Left colon (tissue), 2 donors: Measurements from ENCODE around the gene BRD3OS. TPM values are rescaled to one million over a fixed set of nuclear protein-coding genes. Genes with fewer than 3 reads are reported as not detected.

ENCODE experiments used
- ATAC-seq: fragments of 200-7000 bp; cut with Tn5 transposase; one replicate; pipeline ENCODE4 v1.9.1; 2020; ENCODE audit warnings: mild to moderate bottlenecking, moderate library complexity
- DNase-seq, 2 donors: peaks; one replicate each; pipeline ENCODE4 v3.0.0-alpha.2; 2020
- intact Hi-C, 2 donors: fragments of 100-400 bp; cut with DNase I in 1 of 2; cut with micrococcal nuclease in 1 of 2; formaldehyde crosslinking; loops; one replicate each; pipeline versions ENCODE4 v1.11.2 to v1.14.0; 2022; cut with DNase I, micrococcal nuclease
- total RNA-seq, 2 donors: library from RNA; stranded (reverse); fragmentation: NEBNext Ultra II Directional; extraction: Animal tissue kit (Norgen Biotek cat#: 25700); gene quantifications; one replicate each; pipeline ENCODE4 v1.2.1, GENCODE V29; 2021
- donor health status: DM: no; HTN: no; CAD: no.
- donor health status: DM: yes; HTN: yes; CAD: no.

The BRD3OS gene
- total RNA-seq, 2 donors from 2014 or later: 2.9 to 6.4 TPM

- DNase-seq (no peak), ATAC-seq (no peak)
- intact Hi-C loops: no loop called here
Measured at GRCh38 chr9:134044944-134045343, 19.7 kb downstream of the BRD3OS start.

DNA sequence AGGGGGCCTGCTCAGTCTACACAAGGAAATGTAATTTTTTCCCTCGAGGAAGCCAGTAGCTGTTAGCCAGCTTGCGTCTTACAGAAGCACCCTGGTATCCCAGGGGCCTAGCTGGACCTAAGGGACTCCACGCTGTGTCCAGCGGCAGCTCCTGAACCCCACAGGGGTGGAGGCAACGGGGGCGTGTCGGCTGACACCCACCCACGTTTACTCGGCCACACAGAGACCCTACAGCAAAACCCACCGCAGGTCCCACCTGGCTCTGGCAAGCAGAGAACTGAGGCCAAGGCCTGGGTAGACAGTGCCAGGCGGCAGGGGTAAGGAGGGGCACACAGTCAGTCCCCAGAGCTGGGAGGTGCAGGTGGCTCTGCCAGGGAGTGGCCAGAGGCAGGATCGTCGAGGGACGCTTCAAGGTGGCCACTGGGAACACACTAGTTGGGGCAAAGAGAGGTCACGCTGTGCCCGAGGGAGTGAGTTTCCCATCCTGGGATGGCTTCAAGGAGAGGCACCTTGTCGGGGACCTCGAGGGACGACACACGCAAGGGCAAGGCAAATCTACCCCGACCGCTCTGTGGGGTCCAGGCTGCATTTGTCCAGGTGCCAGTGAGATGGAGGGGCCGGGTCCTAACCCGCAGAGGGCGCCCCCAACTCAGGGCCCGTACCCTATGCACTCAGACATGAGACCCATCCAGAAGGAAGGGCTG lies 20.7 kb downstream of the BRD3OS start:
- ATAC-seq (no peak), DNase-seq (no peak)
- intact Hi-C loops: no loop called here

DNA sequence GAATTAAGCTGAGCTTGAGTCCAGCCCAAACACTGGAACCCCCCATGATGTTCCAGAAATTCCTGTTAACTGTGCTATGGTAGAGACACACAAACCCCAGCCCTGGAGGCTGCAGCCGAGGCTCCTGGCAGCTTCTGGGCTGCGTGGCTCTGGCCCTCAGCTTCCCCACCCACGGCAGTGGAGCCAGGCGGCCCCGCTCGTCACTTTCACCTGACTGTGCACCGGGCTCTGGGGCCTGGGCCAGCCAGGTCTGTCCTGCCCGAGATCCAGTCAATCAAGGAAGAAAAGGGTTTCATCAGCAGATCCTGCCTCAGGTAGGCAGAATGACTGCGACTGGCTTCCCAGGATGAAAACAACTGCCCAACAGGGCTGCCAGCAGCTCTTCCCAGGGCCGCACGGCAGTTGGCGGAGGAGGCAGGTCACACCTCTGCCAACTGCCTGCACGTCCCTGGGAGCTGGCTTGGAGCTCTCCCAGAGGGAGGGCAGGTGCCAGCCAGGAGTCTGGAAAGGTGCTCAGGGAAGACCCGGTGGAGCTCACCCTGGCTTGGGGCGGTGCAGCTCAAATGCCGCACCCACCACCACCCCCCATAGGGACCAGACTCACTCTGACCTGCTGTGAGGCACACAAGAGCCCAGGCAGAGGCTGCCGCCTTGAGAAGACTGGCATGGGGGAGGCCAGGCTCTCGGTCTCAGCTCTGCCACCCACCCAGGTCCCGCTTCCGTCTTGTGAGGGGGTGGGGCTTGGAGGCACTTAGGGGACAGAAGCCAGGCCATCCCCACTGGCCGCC lies 21.8 kb downstream of the BRD3OS start:
- DNase-seq: no peak
- no peak for ATAC-seq
- intact Hi-C loops: no loop called here

GRCh38 chr9:134047868-134048581 lies 22.7 kb downstream of the BRD3OS start:
- ATAC-seq (no peak), DNase-seq (no peak)
- intact Hi-C loops: no loop called here

DNA sequence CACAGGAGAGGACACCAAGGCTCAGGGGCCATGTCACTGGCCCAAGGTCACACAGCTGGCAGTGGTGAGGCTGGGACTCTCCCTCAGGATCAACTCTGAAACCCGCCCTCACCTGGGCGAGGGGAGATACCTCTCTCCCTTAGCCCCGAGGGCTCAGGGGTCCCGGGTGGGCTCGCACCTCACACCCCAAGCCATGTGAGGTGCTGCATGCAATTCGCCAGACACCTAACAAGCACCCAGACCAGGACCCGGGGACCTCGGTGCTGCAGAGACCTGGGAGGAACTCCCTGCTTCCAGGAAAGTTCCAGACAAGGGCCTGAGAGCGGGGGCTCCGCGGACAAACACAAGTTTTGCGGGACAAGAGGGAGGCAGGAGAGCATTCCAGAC lies 23.3 kb downstream of the BRD3OS start:
- intact Hi-C loops: no loop called here
- ATAC-seq: no peak
- no peak for DNase-seq

GRCh38 chr9:134049236-134049635 lies 24.0 kb downstream of the BRD3OS start:
- intact Hi-C loops: no loop called here
- DNase-seq: no peak
- peak; percentile 21 for ATAC-seq

GRCh38 chr9:134049772-134050588 lies 24.7 kb downstream of the BRD3OS start:
- DNase-seq (peak in 1 of 2 donors; percentile 59), ATAC-seq (peak; percentile 81)
- intact Hi-C loops: no loop called here

DNA sequence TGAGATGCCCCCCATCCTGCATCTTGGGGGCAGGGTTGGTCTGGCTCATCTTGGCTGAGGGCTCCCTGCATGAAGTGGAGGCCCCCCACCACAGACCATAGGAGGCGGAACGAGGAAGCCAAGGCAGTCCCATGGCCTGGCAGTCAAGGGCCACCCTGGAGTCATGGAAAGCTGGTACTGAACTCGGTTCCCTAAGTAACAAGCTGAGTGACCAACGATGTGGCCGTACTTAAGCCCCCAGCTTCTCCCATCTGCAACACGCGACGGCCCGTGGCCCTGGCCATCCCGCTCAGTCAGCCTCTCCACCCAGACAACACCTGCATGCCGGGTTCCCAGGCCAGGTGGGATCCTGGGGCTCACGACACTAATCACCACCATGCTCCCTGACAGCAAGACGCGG lies 25.4 kb downstream of the BRD3OS start:
- DNase-seq (no peak), ATAC-seq (no peak)
- intact Hi-C loops: no loop called here

- ATAC-seq: no peak
- intact Hi-C loops: no loop called here
- no peak for DNase-seq
Measured at GRCh38 chr9:134051319-134051718, 26.0 kb downstream of the BRD3OS start.

GRCh38 chr9:134052491-134052890 lies 27.2 kb downstream of the BRD3OS start:
- intact Hi-C loops: no loop called here
- ATAC-seq: no peak
- DNase-seq: no peak

GRCh38 chr9:134052941-134053340 lies 27.7 kb downstream of the BRD3OS start:
- ATAC-seq (no peak), DNase-seq (no peak)
- intact Hi-C loops: no loop called here

GRCh38 chr9:134053401-134053871 lies 28.2 kb downstream of the BRD3OS start:
- peak in 1 of 2 donors; percentile 16 for DNase-seq
- ATAC-seq: no peak
- intact Hi-C loops: no loop called here

- intact Hi-C loops: no loop called here
- peak in 1 of 2 donors; percentile 22 for DNase-seq
- no peak for ATAC-seq
Measured at GRCh38 chr9:134053941-134054761, 28.9 kb downstream of the BRD3OS start.

DNA sequence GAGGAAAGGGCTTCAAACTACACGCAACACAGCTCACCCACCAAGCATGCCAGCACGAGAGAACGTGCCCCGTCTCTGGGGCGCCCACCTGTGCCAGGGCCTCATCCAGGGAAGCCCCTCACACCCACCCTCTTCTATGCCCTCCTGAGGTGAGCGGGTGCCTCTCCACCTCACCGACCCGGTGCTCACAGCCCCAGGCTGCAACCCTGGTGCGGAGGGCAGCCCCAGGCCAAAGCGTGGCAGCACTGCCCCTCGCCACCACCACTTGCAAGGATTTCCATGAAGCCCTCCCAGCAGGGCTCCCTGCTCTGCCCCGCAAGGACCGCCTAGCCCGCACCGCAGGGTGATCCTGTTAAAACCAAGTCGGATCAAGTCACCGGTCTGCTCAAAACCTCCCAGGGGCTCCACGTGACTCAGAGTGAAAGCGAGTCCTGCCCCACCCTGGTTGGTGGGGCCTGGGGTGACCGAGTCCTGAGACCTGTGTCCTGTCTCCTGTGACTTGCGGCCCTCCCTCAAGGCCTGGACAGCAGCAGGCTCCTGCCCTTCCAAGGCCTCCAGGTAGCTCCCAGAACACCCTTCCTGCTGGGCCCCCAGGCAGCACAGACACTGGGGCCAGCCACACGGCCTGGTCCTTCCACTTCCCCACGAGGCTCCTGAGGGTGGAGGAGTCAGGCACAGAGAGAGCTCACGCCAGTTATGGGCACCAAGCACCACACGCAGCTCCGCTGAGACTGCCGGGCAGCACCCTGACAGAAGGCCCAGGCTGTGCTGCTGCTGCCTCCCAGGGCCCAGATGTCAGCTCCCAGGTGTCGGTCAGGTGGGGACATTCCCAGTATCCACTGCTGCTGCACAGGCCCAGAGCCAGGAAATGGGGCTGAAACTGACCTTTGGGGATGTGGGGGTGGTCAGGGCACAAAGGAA lies 29.9 kb downstream of the BRD3OS start:
- peak; percentile 9 to 24 for DNase-seq
- intact Hi-C loops: no loop called here
- peak; percentile 3 for ATAC-seq

DNA sequence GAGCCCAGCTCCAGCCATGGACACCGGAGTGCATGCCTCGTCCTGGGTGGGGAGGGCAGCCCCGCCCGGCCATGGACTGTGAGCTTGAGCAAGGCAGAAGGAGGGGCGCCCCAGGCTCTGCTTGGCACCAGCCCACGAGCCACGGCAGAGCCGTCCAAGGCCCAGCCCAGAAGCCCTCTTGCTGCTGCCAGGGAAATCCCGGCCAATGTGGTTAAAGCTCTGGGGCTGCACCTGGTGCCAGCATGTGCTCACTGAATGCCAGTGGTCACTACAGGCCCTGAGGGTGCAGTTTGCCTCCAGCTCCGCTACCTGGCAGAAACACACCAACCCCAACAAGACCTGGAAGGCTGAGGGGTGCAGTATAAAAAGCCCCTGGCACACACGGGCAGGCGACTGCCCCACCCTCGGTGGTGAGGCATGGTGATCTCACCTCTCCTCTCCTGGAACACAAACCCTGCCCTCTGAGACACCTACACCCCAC lies 30.7 kb downstream of the BRD3OS start:
- ATAC-seq: peak; percentile 89
- DNase-seq: peak; percentile 79 to 82
- intact Hi-C loops: no loop called here

GRCh38 chr9:134056483-134057306 lies 31.4 kb downstream of the BRD3OS start:
- intact Hi-C loops: no loop called here
- DNase-seq: peak; percentile 9 to 26
- peak; percentile 33 for ATAC-seq
